ENCODE results near the gene GFOD2.

The GFOD2 gene

GRCh38 chr16:67668495-67669157 is 50.5 kb downstream of the GFOD2 start:
- no peak for DNase-seq

DNA sequence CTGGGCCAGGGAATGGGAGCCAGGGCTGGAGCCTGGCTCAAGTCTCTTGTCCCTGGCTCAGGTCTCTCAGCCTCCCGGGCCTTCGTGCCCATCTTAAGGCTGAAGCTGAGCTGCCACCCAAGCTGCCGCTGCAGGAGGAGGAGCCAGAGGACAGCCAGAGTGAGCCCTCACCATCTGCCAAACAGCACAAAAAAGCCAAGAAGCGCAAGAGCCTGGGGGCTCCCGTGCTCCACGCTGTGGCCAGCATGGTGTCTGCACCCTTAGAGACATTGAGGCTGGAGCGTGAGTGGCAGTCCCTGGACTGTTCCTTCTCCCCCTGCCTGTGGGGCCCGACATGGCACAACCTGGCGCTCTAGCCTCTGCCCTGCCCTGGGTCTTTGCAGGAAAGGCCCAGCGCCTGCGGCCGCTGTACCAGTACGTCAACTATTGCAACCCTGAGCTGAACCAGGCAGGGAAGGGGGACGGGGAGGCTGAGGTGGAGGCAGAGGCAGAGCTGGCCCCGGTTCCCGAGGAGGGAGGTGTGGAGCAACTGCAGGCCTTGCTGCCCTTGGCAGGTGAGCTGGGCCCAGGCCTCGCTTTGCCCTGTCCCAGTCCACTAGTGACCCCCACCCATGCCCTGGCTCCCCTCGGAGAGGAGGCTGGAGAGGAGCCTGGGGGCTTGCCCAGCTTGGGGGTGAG is 51.2 kb downstream of the GFOD2 start:
- peak; percentile 73 to 76 for DNase-seq

GRCh38 chr16:67667453-67667816 is 51.7 kb downstream of the GFOD2 start:
- DNase-seq = no peak

DNA sequence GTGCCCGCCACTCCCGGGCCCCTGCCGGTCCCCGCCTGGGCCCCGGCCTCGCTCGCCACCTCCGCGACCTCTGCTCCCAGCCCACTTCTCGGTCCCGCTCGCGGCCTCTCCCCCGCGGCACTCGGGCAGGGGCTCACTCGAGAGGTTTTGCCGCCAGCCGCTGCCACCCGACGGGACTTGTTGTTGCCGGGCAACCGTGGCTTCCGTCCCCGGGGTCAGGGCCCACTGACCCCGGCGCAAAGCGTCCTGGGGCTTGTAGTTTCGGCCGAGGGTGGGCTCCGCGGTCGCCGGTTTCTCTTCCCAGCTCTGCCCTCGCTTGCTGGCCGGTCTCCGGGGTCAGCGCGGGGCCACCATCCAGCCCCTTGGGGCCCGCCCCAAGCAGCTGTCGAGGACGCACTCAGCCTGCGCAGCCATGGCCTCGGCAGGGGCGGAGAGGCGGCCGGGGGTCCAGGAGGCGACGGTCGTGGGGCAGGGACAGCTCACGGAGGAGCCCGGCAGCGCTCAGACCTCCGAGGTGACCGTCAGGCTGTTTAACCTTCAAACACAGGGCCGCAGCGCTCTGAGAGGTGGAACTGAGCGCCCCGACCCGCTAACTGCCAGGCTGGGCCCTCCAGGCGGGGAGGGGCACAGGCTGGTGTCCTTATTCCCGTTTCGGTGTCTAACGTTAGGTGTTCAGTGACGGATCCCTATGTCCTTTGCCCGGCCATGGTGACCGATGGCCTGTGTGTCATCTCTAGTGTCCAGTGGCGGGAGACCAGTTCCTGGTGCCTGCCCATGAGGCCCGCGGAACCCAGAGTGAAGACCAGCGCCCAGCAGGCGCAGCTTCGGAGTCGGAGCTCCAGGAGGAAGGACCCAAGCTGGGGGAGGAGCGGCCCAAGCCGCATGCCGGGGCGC is 52.3 kb downstream of the GFOD2 start, which contains the start of the genes C16orf86 and ENKD1:
TSS of gene C16orf86 (plus strand) at position 256 of the 894 bp plus-strand sequence. CDS start at position 413, 157 bp downstream.
TSS of gene ENKD1 (minus strand) at position 192 of the 894 bp plus-strand sequence. CDS start 308 bp downstream, outside the sequence.
- DNase-seq = peak; percentile 71 to 74

GRCh38 chr16:67666032-67666551 is 53.0 kb downstream of the GFOD2 start:
- DNase-seq = no peak

GRCh38 chr16:67665598-67665997 is 53.5 kb downstream of the GFOD2 start:
- DNase-seq = no peak

DNA sequence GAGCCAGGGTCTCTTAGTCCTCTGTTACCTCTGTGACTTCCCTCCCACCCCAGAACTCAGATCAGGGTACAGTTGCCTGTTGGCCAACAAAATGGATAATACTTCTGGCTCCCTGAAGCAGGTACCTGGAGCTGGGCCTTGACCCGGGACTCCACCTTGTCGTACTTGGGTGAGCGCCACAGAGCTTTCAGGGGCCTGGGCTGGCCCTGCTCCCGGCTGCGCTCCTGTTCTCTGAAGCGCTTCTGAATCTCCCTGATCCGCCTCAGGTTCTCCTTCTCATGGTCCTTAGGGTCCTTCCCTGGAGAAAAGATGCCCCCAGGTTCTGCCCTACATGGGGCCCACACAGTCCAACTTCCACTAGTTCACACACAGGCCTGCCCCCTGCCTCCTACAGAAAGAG is 54.2 kb downstream of the GFOD2 start:
- DNase-seq = no peak

- DNase-seq = no peak
These were observed 54.9 kb downstream of the GFOD2 start for GRCh38 chr16:67664258-67664657.

DNA sequence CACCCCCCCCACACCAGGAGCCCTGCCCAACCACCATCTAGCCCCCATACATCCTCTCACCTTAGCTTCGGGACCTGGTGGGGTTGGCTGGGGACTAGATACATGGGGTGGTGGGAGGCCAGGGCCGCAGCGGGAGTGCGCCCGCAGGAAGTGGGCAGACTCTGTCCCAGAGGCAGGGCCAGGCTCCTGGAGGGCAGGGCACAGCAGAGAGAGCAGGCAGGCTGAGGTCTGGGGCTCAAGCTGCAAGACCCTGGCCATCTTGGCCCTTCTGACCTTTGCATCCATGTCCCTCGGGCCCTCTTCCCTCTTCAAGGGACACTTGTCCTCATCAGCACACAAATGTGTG is 55.3 kb downstream of the GFOD2 start:
- no peak for DNase-seq

DNA sequence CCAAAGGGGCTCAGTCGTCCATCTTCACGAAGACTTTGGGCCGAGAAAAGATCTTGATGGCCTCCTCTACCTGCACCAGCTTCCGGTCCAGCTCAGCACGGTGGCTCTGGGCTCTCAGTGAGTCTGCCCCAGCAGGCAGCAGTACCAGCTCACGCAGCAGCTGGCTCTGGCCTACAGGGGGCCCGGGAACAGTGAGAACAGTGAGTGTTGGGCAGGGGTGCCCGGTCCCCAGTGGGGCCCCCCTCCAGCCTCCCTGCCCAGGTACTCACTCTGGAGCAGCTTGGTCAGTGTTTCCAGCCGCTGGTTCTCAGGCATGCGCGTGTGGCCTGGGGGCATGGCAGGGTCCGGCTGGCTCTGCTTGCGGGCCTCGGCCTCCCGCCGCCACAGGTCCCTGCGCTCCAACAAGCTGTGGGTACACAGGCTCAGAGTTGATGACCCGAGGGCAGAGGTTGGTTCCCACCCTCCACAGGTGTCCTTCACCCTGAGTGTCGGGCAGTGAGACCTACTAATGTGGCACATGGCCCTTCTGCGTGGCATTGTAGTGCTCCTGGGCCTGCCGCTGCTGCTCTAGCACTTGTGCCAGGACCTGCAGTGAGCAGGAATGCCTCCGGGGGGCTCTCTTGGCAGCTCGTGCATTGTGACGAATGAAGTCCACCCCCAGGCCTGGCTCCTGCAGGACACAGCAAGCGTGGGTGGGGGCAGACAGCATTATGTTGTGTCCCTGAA is 55.8 kb downstream of the GFOD2 start:
- DNase-seq = peak in 1 of 2 donors; percentile 33

GRCh38 chr16:67662653-67663010 is 56.5 kb downstream of the GFOD2 start:
- no peak for DNase-seq

DNA sequence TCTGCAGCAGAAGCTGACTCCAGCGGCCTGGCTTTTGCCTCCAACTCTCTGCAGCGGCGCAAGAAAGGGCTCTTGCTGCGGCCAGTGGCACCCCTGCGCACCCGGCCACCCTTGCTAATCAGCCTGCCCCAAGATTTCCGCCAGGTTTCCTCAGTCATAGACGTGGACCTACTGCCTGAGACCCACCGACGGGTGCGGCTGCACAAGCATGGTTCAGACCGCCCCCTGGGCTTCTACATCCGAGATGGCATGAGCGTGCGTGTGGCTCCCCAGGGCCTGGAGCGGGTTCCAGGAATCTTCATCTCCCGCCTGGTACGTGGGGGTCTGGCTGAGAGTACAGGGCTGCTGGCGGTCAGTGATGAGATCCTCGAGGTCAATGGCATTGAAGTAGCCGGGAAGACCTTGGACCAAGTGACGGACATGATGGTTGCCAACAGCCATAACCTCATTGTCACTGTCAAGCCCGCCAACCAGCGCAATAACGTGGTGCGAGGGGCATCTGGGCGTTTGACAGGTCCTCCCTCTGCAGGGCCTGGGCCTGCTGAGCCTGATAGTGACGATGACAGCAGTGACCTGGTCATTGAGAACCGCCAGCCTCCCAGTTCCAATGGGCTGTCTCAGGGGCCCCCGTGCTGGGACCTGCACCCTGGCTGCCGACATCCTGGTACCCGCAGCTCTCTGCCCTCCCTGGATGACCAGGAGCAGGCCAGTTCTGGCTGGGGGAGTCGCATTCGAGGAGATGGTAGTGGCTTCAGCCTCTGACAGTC is 57.0 kb downstream of the GFOD2 start:
- DNase-seq = no peak

DNA sequence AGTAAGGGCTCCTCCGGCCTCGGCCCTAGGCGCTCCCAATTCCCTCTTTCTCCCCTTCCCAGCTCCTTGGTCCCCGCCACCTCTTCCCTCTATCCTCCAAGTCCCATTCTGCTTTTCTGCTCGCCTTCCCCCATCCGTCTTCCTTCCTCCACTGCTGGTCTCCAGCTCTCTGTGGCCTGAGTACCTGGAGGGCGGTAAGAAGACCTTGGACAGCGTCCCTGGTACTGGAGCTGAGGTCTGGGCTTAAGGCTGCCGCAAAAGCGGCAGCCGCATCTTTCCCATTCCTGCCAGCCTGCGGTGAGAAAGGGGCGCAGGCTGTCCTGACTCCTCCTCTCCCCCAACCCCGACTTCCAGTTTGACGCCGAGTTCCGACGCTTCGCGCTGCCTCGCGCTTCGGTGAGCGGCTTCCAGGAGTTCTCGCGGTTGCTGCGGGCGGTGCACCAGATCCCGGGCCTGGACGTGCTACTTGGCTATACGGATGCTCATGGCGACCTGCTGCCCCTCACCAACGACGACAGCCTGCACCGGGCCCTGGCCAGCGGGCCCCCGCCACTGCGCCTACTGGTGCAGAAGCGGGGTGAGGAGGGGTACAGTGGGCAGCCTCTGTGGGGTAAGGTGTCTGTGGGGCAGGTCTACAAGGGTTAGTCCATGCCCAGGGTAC is 57.9 kb downstream of the GFOD2 start:
- no peak for DNase-seq

GRCh38 chr16:67660564-67661028 is 58.5 kb downstream of the GFOD2 start, which contains the start of gene PARD6A:
Gene PARD6A (plus strand): TSS chr16:67660960. CDS start chr16:67661039, 79 bp downstream.
- peak; percentile 92 for DNase-seq

GRCh38 chr16:67659675-67660563 is 59.2 kb downstream of the GFOD2 start, which contains the start of gene ACD:
Gene ACD (minus strand): TSS chr16:67660260. CDS start chr16:67660220, 40 bp downstream.
- DNase-seq = peak; percentile 93 to 96

- DNase-seq = no peak
These were observed 60.1 kb downstream of the GFOD2 start for GRCh38 chr16:67658849-67659674.

DNA sequence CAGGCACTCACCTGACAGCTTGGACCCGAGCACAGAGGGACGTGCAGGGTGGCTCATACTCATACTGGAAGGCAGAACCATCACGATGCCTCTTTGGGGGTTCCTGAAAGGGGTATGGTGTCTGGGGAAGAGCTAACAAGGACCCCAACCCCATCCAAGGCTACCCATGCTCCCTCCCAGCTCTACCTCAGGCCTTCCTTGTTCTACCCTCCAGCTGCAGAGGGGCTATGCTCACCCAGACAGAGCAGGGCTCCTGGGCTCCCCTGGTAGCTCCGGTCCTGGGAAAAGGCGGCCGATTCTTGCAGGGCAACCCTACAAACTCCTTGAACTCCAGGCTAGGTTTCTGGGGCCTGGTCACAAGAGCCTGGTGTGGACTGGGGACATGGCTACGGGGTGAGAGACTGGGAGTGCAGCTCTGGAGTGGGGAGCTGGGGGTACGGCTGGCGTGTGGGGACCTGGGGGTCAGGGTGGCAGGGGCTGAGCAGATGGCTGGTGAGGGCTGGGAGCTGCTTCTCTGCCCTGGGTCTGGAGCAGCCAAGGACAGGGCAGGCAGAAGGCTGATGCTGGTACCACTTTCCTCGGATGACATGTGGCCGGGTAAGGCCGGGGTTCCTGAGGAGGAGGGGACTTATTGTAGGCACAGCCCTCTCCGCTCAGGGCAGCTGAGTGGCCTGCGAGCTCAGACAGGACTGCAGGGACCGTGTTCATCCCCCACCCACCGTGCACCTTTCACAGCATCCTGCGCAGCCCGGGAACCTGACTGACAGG is 61.2 kb downstream of the GFOD2 start:
- no peak for DNase-seq

DNA sequence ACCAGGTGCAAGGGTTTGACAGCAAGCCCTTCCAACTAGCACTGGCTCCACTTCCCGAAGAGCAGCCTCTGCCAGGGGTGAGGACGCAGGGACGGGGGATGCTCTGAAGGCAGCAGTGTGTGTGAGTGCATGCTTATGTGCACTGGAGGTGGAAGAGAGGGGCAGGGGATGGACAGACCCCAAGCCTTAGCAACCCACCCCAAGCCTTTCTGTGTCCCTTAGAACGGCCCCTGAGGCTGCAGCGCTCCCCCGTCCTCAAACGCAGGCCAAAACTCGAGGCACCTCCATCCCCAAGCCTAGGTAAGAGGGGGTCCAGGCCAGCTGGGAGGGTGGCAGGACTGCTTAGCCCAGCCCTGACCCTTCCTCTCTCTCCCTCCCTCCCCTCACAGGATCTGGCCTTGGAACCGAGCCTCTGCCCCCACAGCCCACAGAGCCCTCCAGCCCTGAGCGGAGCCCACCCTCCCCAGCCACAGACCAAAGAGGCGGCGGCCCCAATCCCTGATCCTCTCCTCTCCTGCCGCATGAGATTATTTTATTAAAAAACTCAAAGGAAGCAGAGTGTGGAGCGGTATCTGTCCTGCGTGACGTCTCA is 62.0 kb downstream of the GFOD2 start:
- DNase-seq = no peak
